Nephron (organoid): ENCODE measurements around the gene MYBBP1A.

Source experiments
- H3K27ac Mint-ChIP-seq, 3 experiments: 2 replicates each; pipeline ENCODE4 v1.8.0; 2020; ENCODE audit warnings: mixed read lengths in 3 of 3, mild to moderate bottlenecking in 2 of 3, moderate library complexity in 1 of 3
- H3K27me3 Mint-ChIP-seq: 2 replicates; pipeline ENCODE4 v1.8.0; 2021; ENCODE audit warnings: low read depth, mild to moderate bottlenecking, moderate library complexity, mixed read lengths
- H3K36me3 Mint-ChIP-seq: 2 replicates; pipeline ENCODE4 v1.8.0; 2020; ENCODE audit warnings: low read depth, mixed read lengths
- H3K4me1 Mint-ChIP-seq: 2 replicates; pipeline ENCODE4 v1.8.0; 2020; ENCODE audit warnings: mixed read lengths
- H3K4me3 Mint-ChIP-seq, 3 experiments: 2 replicates each; pipeline ENCODE4 v1.8.0; 2020; ENCODE audit warnings: mild to moderate bottlenecking in 3 of 3, mixed read lengths in 3 of 3, moderate library complexity in 2 of 3
- H3K9me3 Mint-ChIP-seq: 2 replicates; pipeline ENCODE4 v1.8.0; 2020; ENCODE audit warnings: mixed read lengths
- CTCF ChIP-seq, 3 experiments: fragments of 200-600 bp; sonication (generic); IDR thresholded peaks; one replicate each; pipeline ENCODE4 v1.5.0; 2021; ENCODE audit warnings: antibody characterized with exemption in 3 of 3; ENCODE audit not compliant: unreplicated experiment in 3 of 3

The MYBBP1A gene

GRCh38 chr17:4553669-4554068, 1.5 kb downstream of the MYBBP1A start:
- Mint-ChIP-seq H3K36me3 (peaks cover 11% of the 10 kb centered on the region), H3K27me3 (no peaks in the 10 kb centered on the region), H3K4me1 (peaks cover 22% of the 10 kb centered on the region), H3K9me3 (no peaks in the 10 kb centered on the region), H3K27ac (no peak overlapping the region), H3K4me3 (peak overlapping the region; percentile 94 to 96 (median 95))
- TF ChIP-seq CTCF (IDR thresholded peaks at IDR 0.05; ENCODE audit: unreplicated experiment in 3 of 3) = no peak

- Mint-ChIP-seq H3K27ac (no peak overlapping the region), H3K36me3 (peaks cover 15% of the 10 kb centered on the region), H3K4me1 (peaks cover 22% of the 10 kb centered on the region), H3K27me3 (no peaks in the 10 kb centered on the region), H3K4me3 (peak overlapping the region in 2 of 3 experiments; percentile 20 to 38), H3K9me3 (no peaks in the 10 kb centered on the region)
- TF ChIP-seq CTCF (IDR thresholded peaks at IDR 0.05; ENCODE audit: unreplicated experiment in 3 of 3) = no peak
These were observed 3.2 kb downstream of the MYBBP1A start for GRCh38 chr17:4551796-4552525.

- no peaks in the 10 kb centered on the region for H3K9me3 Mint-ChIP-seq
- H3K27me3 Mint-ChIP-seq = no peaks in the 10 kb centered on the region
- no peak overlapping the region for H3K27ac Mint-ChIP-seq
- peaks cover 18% of the 10 kb centered on the region for H3K4me1 Mint-ChIP-seq
- no peak for TF ChIP-seq CTCF (IDR thresholded peaks at IDR 0.05; ENCODE audit: unreplicated experiment in 3 of 3)
- peak overlapping the region in 2 of 3 experiments; percentile 17 to 23 for H3K4me3 Mint-ChIP-seq
- H3K36me3 Mint-ChIP-seq = peaks cover 19% of the 10 kb centered on the region
These were observed 4.0 kb downstream of the MYBBP1A start for GRCh38 chr17:4551141-4551540.

- H3K27me3 Mint-ChIP-seq = no peaks in the 10 kb centered on the region
- H3K4me3 Mint-ChIP-seq = no peak overlapping the region
- no peaks in the 10 kb centered on the region for H3K9me3 Mint-ChIP-seq
- TF ChIP-seq CTCF (IDR thresholded peaks at IDR 0.05; ENCODE audit: unreplicated experiment in 3 of 3) = no peak
- peaks cover 13% of the 10 kb centered on the region for H3K4me1 Mint-ChIP-seq
- no peak overlapping the region for H3K27ac Mint-ChIP-seq
- H3K36me3 Mint-ChIP-seq = peaks cover 19% of the 10 kb centered on the region
These were observed 4.6 kb downstream of the MYBBP1A start for GRCh38 chr17:4550534-4551039.

- no peaks in the 10 kb centered on the region for H3K9me3 Mint-ChIP-seq
- H3K4me3 Mint-ChIP-seq = no peak overlapping the region
- no peaks in the 10 kb centered on the region for H3K27me3 Mint-ChIP-seq
- H3K4me1 Mint-ChIP-seq = peaks cover 8% of the 10 kb centered on the region
- H3K36me3 Mint-ChIP-seq = peaks cover 19% of the 10 kb centered on the region
- TF ChIP-seq CTCF (IDR thresholded peaks at IDR 0.05; ENCODE audit: unreplicated experiment in 3 of 3) = no peak
- H3K27ac Mint-ChIP-seq = no peak overlapping the region
These were observed 5.2 kb downstream of the MYBBP1A start for GRCh38 chr17:4549781-4550533.
